Measurements from ENCODE around the gene KPNA4.

- no peak for TF ChIP-seq CTCF (IDR thresholded peaks at IDR 0.05)
- no peak for TF ChIP-seq POLR2A (IDR thresholded peaks at IDR 0.05)
Observed at GRCh38 chr3:160574636-160575035, 9.3 kb upstream of the KPNA4 start.
